ENCODE data around the gene EXOC6B. TPM values are rescaled to one million over a fixed set of nuclear protein-coding genes. Genes with fewer than 3 reads are reported as not detected.

The EXOC6B gene
- total and polyA plus RNA-seq, 2 of the 8 experiments (the other 6 are each of a cell fraction or from before 2014, with no cell fraction given): 13.5 to 33.0 TPM

DNA sequence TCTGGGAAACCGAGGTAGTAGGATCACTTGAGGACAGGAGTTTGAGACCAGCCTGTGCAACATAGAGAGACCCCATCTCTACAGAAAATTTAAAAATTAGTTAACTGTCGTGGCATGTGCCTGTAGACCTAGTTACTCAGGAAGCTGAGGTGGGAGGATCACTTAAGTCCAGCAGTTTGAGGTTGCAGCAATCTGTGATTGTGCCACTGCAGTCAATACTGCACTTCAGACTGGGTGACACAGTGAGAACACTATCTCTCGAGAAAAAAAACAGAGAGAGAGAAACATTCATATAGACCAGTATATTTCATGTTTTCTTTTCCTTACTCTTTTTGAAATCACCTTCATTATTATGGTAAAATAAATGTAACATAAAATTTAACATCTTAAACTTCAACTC is 387.5 kb downstream of the EXOC6B start (continued):
- TF ChIP-seq, protein P1, sequence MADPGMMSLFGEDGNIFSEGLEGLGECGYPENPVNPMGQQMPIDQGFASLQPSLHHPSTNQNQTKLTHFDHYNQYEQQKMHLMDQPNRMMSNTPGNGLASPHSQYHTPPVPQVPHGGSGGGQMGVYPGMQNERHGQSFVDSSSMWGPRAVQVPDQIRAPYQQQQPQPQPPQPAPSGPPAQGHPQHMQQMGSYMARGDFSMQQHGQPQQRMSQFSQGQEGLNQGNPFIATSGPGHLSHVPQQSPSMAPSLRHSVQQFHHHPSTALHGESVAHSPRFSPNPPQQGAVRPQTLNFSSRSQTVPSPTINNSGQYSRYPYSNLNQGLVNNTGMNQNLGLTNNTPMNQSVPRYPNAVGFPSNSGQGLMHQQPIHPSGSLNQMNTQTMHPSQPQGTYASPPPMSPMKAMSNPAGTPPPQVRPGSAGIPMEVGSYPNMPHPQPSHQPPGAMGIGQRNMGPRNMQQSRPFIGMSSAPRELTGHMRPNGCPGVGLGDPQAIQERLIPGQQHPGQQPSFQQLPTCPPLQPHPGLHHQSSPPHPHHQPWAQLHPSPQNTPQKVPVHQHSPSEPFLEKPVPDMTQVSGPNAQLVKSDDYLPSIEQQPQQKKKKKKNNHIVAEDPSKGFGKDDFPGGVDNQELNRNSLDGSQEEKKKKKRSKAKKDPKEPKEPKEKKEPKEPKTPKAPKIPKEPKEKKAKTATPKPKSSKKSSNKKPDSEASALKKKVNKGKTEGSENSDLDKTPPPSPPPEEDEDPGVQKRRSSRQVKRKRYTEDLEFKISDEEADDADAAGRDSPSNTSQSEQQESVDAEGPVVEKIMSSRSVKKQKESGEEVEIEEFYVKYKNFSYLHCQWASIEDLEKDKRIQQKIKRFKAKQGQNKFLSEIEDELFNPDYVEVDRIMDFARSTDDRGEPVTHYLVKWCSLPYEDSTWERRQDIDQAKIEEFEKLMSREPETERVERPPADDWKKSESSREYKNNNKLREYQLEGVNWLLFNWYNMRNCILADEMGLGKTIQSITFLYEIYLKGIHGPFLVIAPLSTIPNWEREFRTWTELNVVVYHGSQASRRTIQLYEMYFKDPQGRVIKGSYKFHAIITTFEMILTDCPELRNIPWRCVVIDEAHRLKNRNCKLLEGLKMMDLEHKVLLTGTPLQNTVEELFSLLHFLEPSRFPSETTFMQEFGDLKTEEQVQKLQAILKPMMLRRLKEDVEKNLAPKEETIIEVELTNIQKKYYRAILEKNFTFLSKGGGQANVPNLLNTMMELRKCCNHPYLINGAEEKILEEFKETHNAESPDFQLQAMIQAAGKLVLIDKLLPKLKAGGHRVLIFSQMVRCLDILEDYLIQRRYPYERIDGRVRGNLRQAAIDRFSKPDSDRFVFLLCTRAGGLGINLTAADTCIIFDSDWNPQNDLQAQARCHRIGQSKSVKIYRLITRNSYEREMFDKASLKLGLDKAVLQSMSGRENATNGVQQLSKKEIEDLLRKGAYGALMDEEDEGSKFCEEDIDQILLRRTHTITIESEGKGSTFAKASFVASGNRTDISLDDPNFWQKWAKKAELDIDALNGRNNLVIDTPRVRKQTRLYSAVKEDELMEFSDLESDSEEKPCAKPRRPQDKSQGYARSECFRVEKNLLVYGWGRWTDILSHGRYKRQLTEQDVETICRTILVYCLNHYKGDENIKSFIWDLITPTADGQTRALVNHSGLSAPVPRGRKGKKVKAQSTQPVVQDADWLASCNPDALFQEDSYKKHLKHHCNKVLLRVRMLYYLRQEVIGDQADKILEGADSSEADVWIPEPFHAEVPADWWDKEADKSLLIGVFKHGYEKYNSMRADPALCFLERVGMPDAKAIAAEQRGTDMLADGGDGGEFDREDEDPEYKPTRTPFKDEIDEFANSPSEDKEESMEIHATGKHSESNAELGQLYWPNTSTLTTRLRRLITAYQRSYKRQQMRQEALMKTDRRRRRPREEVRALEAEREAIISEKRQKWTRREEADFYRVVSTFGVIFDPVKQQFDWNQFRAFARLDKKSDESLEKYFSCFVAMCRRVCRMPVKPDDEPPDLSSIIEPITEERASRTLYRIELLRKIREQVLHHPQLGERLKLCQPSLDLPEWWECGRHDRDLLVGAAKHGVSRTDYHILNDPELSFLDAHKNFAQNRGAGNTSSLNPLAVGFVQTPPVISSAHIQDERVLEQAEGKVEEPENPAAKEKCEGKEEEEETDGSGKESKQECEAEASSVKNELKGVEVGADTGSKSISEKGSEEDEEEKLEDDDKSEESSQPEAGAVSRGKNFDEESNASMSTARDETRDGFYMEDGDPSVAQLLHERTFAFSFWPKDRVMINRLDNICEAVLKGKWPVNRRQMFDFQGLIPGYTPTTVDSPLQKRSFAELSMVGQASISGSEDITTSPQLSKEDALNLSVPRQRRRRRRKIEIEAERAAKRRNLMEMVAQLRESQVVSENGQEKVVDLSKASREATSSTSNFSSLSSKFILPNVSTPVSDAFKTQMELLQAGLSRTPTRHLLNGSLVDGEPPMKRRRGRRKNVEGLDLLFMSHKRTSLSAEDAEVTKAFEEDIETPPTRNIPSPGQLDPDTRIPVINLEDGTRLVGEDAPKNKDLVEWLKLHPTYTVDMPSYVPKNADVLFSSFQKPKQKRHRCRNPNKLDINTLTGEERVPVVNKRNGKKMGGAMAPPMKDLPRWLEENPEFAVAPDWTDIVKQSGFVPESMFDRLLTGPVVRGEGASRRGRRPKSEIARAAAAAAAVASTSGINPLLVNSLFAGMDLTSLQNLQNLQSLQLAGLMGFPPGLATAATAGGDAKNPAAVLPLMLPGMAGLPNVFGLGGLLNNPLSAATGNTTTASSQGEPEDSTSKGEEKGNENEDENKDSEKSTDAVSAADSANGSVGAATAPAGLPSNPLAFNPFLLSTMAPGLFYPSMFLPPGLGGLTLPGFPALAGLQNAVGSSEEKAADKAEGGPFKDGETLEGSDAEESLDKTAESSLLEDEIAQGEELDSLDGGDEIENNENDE (IDR thresholded peaks at IDR 0.05; ENCODE audit: insufficient replicate concordance, low read length): no peak
- TF ChIP-seq YY1 (IDR thresholded peaks at IDR 0.05; ENCODE audit: low read depth, low read length): no peak
- TF ChIP-seq SIRT6 (IDR thresholded peaks at IDR 0.05; ENCODE audit: low read length): no peak
- TF ChIP-seq ASH2L (IDR thresholded peaks at IDR 0.05; ENCODE audit: low read length): no peak
- TF ChIP-seq SIN3A (conservative IDR thresholded peaks at IDR 0.05 in 1 of 2, IDR thresholded peaks at IDR 0.05 in 1 of 2; ENCODE audit: low read depth in 1 of 2, low read length in 2 of 2): no peak
- TF ChIP-seq ZNF274 (IDR thresholded peaks at IDR 0.05; ENCODE audit: borderline replicate concordance, extremely low read depth, low read length): no peak
- TF ChIP-seq, protein P2, sequence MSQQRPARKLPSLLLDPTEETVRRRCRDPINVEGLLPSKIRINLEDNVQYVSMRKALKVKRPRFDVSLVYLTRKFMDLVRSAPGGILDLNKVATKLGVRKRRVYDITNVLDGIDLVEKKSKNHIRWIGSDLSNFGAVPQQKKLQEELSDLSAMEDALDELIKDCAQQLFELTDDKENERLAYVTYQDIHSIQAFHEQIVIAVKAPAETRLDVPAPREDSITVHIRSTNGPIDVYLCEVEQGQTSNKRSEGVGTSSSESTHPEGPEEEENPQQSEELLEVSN (IDR thresholded peaks at IDR 0.05): no peak
- TF ChIP-seq CTBP2 (IDR thresholded peaks at IDR 0.05; ENCODE audit: borderline replicate concordance, insufficient read depth, insufficient read length, low read length): no peak
- TF ChIP-seq GABPA (IDR thresholded peaks at IDR 0.05; ENCODE audit: borderline replicate concordance, insufficient read depth, low read length): no peak
- TF ChIP-seq BACH1 (IDR thresholded peaks at IDR 0.05; ENCODE audit: low read length): no peak
- no peak for TF ChIP-seq TCF12 (IDR thresholded peaks at IDR 0.05; ENCODE audit: low read depth, low read length)
